Cardiac muscle cell (in vitro differentiated cells and primary cell): Measurements from ENCODE around the gene GSTO2. TPM values are rescaled to one million over a fixed set of nuclear protein-coding genes. Genes with fewer than 3 reads are reported as not detected.
A peak's percentile ranks its signal among the peaks of the same experiment; 100 is the strongest.

Experiments
- DNase-seq, 2 donors: peaks; one replicate each; pipeline versions ENCODE4 v3.0.0 to v3.0.0-alpha.2; 2010 to 2017; ENCODE audit warnings: low read depth in 1 of 2, low spot score in 1 of 2
- H3K27ac ChIP-seq: fragments of 200-600 bp; sonication (generic); 2 replicates; pipeline ENCODE4 v1.5.1; 2016
- H3K27me3 ChIP-seq: fragments of 200-600 bp; sonication (generic); 2 replicates; pipeline ENCODE4 v1.6.0; 2016; ENCODE audit warnings: control low read depth
- H3K36me3 ChIP-seq: fragments of 200-600 bp; sonication (generic); 2 replicates; pipeline ENCODE4 v1.5.1; 2016; ENCODE audit warnings: control low read depth
- H3K4me1 ChIP-seq: fragments of 200-600 bp; sonication (generic); 2 replicates; pipeline ENCODE4 v1.8.1; 2017; ENCODE audit warnings: low read depth, mild to moderate bottlenecking, mixed run types
- H3K4me3 ChIP-seq: fragments of 200-600 bp; sonication (generic); 2 replicates; pipeline ENCODE4 v1.5.1; 2016; ENCODE audit warnings: mild to moderate bottlenecking
- H3K9me3 ChIP-seq: fragments of 200-600 bp; sonication (generic); 2 replicates; pipeline ENCODE4 v1.5.1; 2017; ENCODE audit warnings: low read depth, mild to moderate bottlenecking, control low read depth
- CTCF ChIP-seq: IDR thresholded peaks from 2 replicates; pipeline ENCODE4 v1.5.1; 2012; ENCODE audit warnings: low read depth, mild to moderate bottlenecking, low read length
- polyA plus RNA-seq: library from polyadenylated mRNA; unstranded; fragments of >200 nt; fragmentation: Nextera tagmentation; extraction: Ambion mirVana; gene quantifications from 2 replicates; pipeline ENCODE4 v1.2.1, GENCODE V29; 2016
- total RNA-seq: library from RNA; depleted of rRNA; stranded (reverse); fragments of >200 nt; gene quantifications from 2 replicates; pipeline ENCODE4 v1.2.3, GENCODE V29; 2016

The GSTO2 gene
- total and polyA plus RNA-seq, 2 experiments from 2014 or later: 2.2 to 3.0 TPM

GRCh38 chr10:104328646-104328895 is 59.6 kb downstream of the GSTO2 start:
- Histone ChIP-seq H3K9me3 (no peaks in the 10 kb centered on the region), H3K36me3 (no peaks in the 10 kb centered on the region), H3K27ac (peak overlapping the region; percentile 84), H3K4me3 (no peak overlapping the region), H3K4me1 (peaks cover 64% of the 10 kb centered on the region), H3K27me3 (no peaks in the 10 kb centered on the region)
- DNase-seq: no peak
- TF ChIP-seq CTCF: no peak

- Histone ChIP-seq H3K27me3 (no peaks in the 10 kb centered on the region), H3K4me1 (peaks cover 69% of the 10 kb centered on the region), H3K4me3 (no peak overlapping the region), H3K36me3 (no peaks in the 10 kb centered on the region), H3K9me3 (no peaks in the 10 kb centered on the region), H3K27ac (peak overlapping the region; percentile 84)
- TF ChIP-seq CTCF: no peak
- peak in 1 of 2 donors; percentile 94 for DNase-seq
These were observed 60.1 kb downstream of the GSTO2 start for GRCh38 chr10:104328896-104329710.

GRCh38 chr10:104329735-104330134 is 60.8 kb downstream of the GSTO2 start:
- Histone ChIP-seq H3K4me1 (peaks cover 76% of the 10 kb centered on the region), H3K9me3 (no peaks in the 10 kb centered on the region), H3K4me3 (no peak overlapping the region), H3K27me3 (no peaks in the 10 kb centered on the region), H3K36me3 (no peaks in the 10 kb centered on the region), H3K27ac (peak overlapping the region; percentile 84)
- peak in 1 of 2 donors; percentile 69 for DNase-seq
- TF ChIP-seq CTCF: no peak

GRCh38 chr10:104330168-104331110 is 61.5 kb downstream of the GSTO2 start:
- DNase-seq: peak; percentile 71 to 89

More at GRCh38 chr10:104330168-104331110, 61.5 kb downstream of the GSTO2 start:
- peaks cover 76% of the 10 kb centered on the region for H3K4me1 ChIP-seq
- no peaks in the 10 kb centered on the region for H3K9me3 ChIP-seq
- H3K27me3 ChIP-seq: no peaks in the 10 kb centered on the region
- no peaks in the 10 kb centered on the region for H3K36me3 ChIP-seq
- no peak overlapping the region for H3K4me3 ChIP-seq
- TF ChIP-seq CTCF: no peak
- peak overlapping the region; percentile 84 for H3K27ac ChIP-seq
